Stimulated activated CD8-positive, alpha-beta memory T cell treated with anti-CD3 and anti-CD28 coated beads, Interleukin-7, amount 100 ng/mL, for 1 hour (primary cell): Measurements from ENCODE around the gene TLR4.

Experiments
- DNase-seq, 2 donors: peaks; one replicate each; pipeline ENCODE4 v3.0.0-alpha.2; 2020; ENCODE audit warnings: low read depth in 2 of 2

The TLR4 gene

DNA sequence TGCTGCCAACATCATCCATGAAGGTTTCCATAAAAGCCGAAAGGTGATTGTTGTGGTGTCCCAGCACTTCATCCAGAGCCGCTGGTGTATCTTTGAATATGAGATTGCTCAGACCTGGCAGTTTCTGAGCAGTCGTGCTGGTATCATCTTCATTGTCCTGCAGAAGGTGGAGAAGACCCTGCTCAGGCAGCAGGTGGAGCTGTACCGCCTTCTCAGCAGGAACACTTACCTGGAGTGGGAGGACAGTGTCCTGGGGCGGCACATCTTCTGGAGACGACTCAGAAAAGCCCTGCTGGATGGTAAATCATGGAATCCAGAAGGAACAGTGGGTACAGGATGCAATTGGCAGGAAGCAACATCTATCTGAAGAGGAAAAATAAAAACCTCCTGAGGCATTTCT is 10.1 kb downstream of the TLR4 start:
- no peak for DNase-seq

DNA sequence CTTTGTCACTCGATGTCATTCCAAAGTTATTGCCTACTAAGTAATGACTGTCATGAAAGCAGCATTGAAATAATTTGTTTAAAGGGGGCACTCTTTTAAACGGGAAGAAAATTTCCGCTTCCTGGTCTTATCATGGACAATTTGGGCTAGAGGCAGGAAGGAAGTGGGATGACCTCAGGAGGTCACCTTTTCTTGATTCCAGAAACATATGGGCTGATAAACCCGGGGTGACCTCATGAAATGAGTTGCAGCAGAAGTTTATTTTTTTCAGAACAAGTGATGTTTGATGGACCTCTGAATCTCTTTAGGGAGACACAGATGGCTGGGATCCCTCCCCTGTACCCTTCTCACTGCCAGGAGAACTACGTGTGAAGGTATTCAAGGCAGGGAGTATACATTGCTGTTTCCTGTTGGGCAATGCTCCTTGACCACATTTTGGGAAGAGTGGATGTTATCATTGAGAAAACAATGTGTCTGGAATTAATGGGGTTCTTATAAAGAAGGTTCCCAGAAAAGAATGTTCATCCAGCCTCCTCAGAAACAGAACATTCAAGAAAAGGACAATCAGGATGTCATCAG is 11.3 kb downstream of the TLR4 start:
- DNase-seq, result no peak

DNA sequence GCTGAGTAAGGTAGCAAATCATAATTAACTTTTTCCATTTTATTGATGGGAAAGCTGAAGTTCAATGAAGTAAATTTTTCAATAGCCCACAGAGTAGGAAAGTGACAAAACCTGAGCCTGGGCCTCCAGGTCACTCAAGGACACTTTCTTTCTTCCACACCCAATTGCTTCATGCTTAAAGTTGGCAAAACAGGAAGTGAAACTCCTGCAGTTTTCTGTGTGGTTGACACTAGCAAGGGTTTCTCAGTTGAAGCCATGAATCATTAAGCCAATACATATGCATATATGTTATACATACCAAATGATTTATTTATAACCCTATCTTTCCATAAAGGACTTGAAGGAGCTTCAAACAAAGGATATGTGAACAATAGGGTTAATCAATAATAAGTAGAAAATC is 13.9 kb downstream of the TLR4 start:
- DNase-seq, result no peak

DNA sequence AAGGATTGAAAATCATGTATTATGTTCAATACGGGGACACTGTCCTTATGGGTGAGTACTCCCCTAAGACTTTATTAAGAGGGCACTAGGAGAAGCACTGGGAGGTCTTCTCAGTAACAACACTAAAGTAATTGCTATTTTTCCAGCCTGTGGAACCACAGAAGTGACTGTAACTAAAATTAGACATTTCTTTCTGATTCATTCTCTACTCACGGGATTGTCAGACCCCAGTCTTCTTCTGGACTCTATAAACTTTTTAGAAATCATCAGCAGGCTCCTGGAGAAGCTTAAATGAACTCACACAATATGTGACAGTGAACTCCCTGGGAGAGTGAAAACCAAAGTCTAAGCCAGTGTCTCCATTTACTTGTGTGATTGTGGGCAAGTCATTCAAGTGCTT is 14.5 kb downstream of the TLR4 start:
- DNase-seq, result no peak

DNA sequence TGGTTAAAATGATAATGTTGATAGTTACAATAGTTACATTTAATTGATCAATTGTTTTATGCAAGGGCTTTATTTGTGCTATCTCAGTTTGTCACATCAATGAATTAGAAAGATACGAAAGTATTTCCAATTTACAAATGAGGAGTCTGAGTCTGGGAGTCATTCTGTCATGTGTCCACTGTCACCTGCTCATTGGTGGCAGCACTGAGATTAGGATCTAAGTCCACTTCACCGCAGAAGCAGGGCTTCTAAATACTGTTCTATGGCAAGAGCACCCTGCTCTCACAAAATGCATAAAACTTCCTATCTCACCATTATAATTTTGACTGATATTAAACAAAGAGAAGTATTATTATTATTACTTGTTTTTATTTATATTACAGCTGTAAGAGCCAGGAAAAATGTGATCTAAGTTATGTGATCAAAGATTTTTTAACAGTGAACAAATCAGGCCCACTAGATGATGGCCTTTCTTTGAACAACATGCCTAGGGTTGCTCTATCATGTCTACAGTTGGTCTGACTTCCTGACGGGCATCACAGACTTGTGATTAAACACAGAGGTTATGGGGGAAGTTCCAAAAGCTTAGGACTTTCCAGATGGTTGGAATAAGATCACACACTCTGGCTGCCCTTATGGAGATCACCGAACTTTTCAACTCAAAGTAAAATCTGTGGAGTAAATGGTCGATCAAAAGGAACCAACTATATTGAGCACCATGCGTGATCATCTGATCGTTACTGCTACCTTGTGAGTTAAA is 15.1 kb downstream of the TLR4 start:
- no peak for DNase-seq

DNA sequence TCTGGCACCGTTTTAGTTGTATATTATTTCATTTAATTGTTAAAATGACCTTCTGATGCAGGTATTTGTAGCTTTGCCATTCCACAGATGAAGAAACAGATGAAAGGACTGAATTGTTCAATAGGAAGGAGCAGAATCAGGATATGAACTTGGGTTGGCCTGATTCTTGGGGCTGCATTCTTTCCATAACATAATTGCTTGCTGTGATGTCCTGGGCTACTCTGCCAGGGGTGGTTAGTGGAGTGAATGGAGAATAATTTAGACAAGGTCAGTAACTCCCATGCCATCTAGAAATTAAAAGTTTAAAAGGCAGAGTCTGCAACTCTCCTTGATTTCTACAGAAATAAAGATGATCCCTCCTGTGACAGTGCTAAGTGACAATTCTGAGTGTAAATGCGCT is 15.9 kb downstream of the TLR4 start:
- DNase-seq, result no peak

DNA sequence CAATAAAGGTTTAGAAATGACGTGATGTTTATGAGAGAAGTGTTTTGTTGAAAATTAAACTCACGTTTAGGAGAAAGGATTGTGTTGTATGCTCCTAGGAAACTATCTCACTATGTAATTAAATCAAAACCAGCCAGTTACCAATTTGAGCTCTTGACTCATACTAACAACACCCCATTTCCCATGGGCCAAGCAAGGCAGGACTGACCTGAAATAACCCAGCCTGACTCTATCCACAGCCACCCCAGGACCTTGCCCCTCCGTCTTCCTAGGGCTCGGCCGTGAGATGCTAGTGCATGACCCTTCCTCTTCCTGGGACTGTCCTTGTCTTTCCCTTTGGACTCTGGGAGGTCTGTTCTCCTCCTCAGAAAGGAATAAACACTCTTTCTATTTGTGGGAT is 16.4 kb downstream of the TLR4 start:
- DNase-seq, result no peak

DNA sequence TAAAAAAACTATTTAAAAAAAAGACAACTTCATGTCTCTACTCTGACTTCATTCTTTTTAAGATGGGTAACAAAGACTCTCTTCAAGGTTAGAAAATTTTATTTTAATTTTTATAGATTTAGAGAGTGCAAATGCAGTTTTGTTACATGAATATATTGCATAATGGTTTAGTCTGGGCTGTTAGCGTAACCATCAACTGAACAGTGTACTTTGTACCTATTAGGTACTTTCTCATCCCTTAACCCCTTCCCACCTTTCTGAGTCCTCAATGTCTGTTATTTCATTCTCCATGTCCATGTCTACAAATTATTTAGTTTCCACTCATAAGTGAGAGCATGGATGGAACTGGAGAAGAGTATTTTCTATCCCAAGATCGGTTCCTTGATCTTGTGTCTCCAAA is 16.8 kb downstream of the TLR4 start:
- DNase-seq, result no peak

DNA sequence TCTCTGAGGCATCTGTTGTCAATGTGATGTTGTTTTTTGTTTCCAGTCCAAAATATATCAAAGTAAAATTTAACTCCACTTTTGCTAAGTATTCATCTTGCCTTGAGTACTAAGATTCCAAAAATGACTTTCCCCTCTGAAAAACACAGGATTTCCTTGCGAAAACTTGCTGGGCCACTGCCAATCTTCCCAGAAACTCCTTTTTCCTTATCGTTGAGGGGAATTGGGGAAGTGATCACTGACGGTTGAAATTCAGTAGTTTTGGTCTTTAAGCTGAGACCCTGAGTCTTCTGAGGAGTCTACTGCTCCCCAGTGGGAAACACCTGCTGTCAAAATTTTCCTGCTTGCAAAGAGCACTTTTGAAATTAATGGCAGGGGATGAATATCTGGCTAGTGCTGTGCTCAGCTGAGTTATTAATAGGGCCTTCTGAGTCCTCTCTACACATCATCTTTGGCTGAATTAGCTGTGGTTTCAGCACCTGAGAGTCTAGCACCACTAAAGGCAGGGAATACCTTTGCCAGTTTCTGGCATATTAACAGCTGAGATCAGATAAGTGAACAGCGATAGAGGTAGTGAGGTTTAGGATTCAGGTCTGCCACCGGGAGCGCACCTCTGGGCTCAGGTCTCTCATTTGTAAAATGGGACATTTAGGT is 18.0 kb downstream of the TLR4 start:
- no peak for DNase-seq

DNA sequence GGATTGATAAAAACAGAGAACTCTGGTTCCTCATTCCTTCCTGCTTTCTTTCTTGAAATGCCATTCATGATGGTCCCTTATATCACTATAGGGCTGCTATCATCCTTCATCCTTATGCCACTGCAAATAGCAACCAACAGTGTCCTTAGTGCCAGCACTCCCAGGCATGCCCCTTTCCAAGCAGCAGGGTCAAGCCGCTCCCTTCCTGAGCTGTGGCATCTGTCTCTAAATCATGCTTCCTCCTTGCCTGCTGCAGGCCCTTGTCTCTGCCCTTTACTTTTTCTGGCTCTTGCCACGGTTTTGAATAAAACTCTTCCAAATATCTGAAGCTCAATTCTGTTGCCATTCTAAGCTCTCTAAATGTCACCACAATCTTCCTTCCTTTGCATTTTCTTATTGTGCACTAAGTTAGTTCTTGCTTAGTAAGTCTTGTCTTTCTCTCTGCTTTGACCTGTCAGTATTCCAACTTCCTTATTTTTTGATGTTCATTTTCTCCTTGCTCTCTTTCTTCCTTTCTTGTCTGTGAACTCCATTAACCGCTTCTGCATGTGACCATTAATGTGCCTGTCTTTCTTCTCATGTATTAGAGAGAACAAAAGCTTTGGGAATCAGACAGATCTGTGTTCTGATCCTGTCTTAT is 19.9 kb downstream of the TLR4 start:
- no peak for DNase-seq

DNA sequence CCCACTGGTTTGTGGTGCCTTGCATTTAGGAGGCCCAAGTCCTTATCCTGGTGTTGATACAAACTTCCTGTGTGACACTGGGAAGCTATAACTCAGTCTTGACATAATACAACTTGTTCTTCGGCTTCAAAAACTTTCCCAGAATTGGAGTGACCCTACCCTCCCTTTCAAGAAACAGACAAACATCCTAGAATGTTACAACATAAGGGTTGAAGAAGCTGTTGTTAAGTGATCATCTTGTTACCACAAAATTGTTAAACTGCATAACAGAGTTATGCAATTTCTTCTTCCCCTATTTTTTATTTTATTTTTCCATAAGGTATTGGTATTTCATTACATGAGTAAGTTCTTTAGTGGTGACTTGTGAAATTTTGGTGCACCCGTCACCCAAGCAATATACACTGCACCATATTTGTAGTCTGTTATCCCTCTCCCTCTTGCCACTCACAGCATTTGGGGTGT is 21.3 kb downstream of the TLR4 start:
- DNase-seq, result no peak

DNA sequence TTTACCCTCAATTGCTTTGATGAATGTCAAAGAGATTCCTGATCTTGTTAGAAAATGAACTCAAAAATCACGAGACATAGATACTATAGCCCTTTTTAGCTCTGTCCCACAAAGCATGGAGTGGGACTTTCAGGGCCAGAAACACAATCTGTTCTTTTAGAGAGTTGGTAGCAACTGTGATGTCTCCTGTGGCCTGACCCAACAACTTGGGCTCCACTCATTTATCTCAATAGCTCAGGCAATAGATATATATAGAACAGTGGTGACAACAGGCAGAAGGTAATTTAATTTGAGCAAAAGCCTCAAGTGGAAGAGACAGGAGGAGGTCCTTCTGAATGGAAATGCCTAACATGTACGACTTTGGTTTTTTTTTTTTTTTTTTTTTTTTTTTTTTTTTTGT is 25.2 kb downstream of the TLR4 start:
- DNase-seq, result no peak

DNA sequence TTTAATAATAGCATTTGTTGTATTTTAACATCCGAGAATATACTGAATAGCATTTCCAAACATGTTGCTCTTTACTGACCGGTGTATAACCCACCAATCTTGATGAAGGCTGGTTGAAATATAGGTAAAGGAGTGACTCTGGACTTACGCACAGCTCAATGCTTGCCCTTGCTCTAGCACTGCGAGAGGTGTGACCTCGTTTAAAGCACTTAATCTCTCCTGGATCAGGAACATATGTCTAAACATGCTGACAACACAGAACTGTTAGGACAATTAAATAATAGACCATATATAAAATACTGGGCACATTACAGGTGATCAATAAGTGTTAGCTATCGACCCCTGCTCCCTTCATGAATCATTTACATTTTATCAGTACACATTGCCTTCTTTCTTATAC is 28.3 kb downstream of the TLR4 start:
- DNase-seq, result no peak

DNA sequence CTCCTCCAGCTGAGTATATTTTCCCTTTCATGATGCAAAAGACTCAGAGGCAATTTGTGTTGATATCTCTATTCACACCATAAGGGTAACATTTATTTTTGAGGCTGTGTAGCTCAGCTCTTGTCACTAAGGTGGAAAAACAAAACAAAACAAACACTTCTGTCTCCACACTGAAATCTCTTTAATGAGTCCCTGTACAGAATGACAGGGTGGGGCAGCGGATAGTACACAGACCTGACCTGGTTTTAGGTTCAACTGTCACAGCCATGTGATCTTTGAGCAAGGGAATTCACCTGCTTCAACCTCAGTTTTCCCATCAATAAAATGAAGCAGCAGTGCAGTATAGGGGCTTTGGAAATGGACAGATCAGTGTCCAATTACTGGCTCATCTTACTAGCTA is 29.3 kb downstream of the TLR4 start:
- DNase-seq, result no peak

DNA sequence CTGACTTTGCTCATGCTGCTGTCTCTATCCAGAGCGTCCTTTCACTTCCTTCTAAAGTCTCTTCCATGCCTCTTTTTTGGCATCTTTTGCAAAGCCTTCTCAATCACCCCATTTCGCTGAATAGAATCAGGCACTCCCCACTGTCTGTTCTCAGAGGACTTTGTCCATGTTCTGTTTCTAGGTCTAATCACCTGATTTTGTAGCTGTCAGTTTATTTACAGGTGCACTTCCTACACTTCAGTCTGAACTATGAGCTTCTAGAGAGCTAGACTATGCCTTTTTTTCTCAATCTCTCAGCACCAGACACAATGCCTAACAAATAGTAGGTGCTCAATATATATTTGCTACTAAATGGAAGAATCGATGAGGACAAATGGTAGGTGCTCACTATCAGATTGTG is 29.9 kb downstream of the TLR4 start:
- no peak for DNase-seq

DNA sequence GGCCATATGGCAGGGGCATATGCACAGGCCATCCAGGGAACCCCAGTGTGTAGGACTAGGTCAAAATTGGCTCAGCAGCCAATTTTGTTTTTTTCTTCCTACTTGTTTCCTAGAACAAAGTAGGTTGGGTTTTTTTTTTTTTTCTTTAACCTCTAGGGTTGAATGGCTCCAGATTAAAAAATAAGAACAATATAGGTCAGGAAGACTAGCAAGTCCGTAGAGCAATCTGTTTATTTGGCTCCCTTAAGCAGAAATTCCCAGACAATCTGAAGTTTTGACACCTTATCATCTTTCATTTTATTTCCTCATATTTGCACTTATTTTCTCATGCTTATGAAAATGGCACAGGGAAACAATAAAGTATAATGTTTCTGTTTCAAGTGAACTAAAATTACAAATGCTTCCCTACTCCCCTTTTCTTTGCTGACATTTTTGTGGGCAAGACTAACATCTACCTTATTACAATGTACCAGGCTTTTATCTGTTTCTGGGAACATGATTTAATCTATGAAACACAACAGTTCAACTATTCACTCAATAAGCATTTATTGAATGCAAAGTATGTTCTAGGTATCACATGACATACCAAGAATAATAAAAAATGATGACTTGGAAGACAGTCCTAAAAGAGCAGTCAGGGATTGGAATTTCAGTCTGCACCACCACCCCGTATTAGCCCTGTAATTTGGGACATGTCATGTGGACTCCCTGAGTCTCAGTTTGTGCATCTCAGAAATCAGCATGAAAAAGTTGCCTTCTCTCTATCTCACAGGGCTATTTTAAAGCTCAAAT is 30.5 kb downstream of the TLR4 start:
- no peak for DNase-seq

DNA sequence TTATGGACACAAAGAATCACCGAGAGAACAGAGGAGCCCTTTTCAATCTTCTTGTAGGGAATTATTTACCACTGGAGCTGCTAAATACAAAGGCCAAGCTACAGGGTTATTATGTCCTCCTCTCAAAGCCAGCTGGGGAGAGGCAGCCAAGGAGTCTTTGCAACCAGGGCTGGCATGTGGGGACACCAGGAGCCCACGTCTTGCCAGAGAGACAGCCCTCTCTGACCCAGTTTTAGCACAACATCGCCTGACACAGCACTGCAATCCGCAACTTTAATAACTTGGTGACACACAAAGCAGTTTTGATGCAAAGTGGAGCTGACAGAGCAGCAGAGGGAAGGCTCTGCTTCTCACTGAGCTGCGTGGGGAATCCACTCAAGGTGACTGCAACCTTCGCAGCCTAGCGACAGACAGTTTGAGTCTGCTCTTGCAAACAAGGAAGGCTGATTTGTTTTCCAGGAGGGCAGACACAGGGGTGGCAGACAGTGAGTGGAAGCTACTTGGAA is 33.6 kb downstream of the TLR4 start:
- DNase-seq, result no peak

DNA sequence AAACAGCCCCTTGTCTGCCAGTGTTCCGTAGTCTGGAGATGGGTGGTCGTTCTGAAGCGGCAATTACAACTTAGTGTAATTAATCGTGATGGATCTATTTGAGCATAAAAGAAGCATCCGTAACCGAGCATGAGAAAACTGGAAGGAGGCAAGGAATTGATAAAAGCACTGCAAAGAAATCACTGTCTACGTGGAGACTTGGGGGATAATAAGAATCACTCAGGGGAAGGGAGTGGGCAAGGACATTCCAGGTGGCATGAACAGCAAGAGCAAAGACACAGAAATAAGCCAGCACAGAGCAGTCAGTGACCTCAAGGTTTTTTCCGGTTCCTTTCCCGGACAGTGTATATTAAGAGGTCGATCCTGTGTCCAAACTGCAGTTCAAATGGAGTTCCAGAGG is 35.0 kb downstream of the TLR4 start:
- no peak for DNase-seq

DNA sequence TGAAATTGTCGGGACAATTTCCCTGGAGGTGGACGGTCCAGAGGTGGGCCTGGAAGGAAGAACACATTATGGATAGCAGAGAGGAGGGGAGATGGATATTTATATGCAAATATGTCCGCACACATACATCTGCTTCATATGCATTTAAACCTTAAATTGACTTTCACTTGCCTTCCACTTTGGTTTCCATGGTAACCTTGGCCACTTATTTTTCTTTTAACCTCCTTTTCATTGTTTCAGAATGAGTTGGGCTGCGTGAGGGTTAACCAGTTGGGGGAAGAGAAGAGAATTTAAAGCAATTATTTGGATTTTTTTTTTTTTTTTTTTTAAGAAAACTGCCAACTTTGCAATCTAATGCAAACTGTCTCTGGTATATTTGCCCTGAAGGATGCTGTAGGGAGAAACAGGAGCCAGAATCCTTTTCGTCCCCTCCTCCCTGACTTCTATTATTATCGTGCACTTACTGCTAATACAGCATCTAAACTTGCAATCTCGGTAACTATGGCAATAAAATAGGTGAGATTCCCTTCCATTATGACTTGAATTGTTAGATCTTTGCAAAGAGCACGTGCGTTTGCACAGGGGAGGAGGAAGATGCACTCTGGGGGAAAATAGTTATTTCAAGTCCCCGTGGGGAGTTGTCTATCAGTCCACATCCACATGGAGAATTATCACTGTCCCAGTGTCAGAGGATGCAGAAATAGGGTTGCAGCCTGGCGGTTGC is 35.6 kb downstream of the TLR4 start:
- DNase-seq, result no peak

DNA sequence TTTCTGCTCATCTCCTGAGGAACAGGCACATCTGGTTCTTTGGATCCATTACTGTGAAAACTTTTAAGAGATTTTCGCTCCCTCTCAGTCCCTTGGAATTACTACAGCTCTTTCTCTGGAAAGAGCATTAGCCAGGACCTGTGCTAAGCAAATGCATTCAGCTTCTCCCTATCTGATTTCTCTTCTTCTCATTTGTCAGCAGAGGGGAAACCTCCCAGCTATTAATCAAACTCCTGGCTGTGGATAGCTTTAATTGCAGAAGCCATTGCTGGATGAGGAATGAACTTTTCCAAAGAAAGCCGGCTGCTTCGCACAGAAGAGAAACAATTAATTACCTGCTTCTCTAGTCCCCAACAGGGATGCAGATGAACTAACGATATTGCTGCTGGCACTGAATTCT is 37.9 kb downstream of the TLR4 start:
- no peak for DNase-seq

DNA sequence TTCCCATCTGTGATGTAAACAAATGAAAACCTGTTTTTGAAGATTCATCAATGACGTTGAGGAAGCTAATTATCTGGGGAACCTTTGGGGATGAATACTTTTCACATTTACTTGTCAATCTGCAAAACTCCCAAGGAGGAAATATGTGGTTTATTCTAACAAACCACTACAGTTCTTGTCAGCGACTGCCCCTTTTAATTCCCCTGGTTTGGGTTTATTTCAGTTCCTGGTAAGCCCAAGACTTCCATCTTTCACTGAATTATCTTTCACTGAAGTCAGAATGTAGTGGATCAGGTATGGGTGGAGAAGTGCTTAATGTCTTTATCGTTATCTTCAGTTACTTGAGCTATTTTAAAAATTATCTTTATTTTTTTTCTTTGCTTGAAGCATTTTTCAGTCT is 40.2 kb downstream of the TLR4 start:
- no peak for DNase-seq
